GM21367 (cell line): ENCODE measurements around the gene TREM1.
"Not testable (repeated sequence)": the region's sequence is repeated elsewhere in the genome, so short reads cannot be mapped to it uniquely, and the experiment has no call there.

Experiments
- ATAC-seq: cut with Tn5 transposase; IDR thresholded peaks from one replicate; pipeline ENCODE4 v1.9.1; 2021; ENCODE audit not compliant: unreplicated experiment

Gene TREM1

DNA sequence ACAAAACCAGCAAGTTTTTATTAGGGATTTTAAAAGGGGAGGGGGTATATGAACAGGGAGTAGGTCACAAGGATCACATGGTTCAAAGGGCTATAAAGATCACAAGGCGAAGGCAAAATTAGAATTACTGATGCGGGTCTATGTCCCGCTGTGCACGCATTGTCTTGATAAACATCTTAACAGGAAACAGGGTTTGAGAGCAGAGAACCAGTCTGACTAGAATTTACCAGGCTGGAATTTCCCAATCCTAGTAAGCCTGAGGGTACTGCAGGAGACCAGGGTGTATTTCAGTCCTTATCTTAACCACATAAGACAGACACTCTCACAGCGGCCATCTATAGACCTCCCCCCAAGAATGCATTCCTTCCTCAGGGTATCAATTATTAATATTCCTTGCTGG lies 10.8 kb upstream of the TREM1 start:
- ATAC-seq, result not testable (repeated sequence)

DNA sequence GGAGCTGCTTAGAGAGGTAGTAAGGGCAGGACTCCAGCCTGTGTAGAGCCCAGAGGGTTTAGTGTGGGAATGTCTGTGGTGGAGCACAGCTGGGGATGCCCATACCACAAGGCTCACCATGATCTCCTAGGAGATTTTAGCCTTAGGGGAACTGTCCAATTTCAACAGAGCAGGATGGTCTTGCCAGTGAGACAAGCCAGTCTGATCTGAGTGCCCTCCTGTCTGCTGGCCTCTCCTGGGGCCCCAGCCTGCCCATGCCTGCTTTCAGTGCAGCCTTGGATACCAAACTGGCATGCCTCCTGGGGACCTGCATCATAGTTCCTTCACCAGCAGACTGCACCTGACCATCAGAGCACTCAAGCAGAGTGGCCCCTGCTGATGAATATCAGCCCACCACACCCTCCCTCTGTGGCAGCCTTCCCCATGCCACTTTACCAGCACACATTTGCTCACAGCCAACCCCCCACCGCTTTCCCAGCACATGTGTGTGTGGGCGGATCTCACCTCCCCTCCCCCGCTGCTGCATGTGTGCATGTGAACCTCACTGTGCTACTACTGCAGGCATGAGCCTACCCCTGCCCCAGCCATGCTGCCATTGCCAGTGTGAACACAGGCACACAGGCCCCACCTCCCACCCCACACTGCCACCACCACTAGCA lies 7.9 kb upstream of the TREM1 start:
- no peak for ATAC-seq

DNA sequence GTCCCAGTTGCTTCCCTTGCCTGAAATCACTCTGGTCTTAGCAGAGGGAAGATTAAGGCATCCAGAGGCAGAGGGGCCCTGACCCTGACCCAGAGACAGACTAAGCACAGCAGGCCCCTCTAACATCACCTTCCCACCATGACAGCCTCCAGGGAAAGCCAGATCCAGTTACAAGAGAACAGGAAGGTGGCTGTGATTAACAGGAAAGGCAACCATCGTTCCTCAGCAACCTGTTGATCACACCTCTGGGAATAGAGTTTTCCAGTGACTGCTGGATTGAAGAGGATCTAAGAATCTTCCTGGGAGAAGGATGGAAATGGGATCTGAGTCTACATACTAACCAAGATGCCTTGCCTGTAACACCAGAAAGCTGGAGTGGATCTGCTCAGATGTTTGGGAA lies 5.2 kb upstream of the TREM1 start:
- ATAC-seq, result no peak

DNA sequence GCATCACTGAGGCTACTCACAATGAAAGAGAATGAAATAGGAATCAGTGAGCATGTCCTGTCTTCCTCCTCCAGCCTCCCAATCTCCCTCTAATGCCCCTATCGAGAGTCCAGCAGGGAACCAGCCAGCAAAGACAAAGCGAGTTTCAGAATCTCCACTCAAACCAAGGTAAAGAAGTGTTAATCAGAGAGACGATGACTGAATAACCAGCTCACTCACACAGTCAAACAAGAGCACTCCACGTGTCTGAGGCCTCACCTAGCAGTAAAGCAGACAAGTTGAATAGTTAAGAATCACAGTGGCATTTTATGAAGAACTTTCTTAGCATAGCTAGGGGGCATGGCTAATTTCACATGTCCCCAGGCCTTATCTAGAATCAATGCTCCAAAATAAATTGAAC lies 3.3 kb upstream of the TREM1 start:
- ATAC-seq, result no peak

DNA sequence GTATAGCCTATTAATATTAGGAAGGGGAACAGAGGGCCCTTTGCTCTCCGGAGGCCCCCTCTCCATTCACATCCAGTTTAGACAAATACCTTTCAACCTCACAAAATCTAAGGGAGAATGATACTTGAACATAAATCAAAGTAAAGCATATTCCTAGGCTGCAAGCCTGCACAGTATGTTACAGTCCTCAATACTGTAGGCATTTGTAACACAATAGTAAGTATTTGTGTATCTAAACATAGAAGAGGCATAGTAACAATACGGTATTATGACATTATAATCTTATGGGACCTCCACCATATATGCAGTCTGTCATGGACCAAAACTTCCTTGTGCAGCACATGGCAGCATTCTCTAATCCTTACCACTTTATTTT lies 2.3 kb upstream of the TREM1 start:
- ATAC-seq, result no peak

DNA sequence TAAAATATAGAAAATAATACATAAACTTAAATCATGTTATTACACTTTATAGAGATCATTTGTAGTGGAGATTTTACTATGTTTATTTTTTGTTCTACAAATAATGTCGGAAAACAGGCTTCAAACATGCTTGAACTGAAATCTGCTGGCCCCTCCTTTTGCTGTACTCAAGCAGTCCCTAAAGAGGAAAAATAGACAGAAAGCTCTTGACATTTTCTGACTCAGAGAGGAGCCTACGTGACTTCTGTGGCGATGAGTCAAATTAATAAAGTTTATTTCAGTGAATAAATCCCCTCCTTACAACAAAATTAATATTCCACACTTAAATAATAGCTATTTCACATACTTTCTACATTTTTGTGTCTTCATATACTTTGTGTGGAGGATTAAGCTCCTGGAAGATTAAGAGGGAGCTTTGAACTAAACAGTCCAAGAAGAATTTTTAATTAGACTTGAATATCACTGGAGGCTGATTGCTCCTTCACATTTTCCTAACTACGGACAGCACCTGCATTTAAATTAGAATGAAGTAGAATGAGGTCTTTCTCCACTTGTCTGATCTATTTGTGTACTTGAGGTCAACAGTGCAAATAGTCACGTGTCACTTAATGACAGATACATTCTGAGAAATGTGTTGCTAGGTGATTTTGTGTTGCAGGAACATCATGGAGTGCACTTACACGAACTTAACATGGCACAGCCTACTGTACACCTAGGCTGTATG lies 1.7 kb upstream of the TREM1 start:
- no peak for ATAC-seq

DNA sequence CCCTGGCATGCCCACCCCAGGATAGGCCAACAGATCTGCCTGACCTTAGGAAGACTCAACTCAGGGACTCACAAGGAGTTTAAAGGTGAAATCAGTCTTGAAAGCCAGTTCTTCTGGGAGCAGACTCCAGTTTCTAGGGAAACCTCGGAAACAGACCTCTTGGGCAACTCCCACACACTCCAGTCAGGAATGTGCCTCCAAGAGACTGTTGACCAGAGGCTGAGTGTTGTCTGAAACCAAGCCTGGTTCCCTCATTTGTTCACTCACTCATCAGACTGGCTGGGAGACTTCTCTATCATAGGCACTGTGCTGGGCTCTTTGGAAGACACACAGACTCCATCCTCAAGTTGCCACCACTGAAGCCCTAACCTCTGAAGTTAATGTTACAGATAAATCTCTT lies 1.8 kb downstream of the TREM1 start:
- no peak for ATAC-seq

DNA sequence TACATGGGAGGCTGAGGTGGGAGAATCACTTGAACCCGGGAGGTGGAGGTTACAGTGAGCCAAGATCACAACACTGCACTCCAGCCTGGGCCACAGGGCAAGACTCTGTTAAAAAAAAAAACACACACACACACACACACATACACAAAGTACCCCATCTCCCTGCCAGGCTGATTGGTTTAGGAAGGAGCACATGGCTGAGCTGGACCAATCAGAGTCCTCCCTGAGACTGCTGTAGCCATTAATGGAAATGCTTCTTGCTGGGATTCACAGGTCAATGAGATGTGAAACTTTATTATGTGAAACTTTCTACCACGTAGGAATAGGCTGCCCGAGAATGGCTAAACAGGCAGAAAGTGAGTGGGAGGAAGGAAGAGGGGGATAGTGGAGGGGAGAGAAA lies 2.9 kb downstream of the TREM1 start:
- no peak for ATAC-seq

DNA sequence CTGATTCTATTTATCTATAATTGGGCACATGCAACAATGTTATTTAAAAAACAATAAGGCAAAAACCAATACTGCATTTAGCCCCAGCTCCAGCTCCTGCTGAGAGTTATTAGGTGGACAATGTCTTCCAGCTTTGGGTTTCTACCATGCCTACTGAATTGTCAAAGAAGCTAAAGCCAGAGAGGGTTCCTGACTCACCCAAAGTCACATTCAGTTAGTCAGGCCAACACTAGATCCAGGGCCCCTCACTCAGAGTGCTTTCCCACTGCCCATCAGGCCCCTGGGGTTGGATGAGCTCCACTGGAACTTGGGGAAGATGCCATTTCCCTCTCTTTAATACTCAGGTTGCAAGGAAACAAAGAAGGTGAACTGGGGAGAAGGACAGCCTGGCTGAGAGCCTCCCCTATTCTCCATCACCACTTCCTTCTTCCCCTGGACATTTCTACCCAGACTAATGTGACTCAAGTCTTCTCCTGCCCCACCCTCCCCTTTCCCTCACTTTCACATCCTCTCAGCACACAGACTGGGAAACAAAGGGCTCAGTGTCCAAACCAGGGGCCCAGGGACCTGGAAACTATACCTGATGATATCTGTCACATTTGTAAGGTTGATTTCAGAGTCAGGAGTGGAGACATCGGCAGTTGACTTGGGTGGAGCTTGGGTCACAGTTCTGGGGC lies 6.0 kb downstream of the TREM1 start:
- no peak for ATAC-seq

DNA sequence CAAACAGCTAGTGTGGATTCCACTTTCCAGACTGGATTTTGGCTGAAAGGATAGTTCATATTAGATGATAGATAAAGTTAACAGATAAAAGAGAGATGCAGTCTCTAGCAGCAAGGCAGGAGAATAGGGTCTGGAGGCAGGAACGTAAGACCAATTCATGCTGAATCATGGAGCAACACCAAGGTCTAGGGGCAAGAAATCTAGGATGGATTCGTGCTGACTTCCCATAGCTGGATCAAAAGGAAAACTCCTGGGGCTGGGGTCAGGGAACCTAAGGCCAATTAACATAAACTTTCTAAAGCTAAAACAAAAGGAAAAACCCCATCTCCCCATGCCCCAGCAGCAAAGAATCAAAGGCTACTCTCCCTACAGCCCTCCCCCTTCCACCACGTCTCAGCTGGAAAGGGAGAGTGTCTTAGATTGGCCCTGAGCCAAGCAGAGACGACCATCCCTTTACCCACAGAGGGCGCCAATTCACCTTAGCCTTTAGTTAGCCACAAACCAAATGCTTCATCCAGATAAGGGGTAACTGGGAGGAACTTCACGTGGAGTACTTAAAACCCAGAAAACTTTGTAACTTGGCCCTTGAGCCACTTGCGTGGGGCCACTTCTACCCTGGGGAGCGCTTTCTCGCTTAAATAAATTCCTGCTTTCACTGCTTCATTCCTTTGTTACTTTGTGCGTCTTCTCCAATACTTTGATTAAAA lies 7.6 kb downstream of the TREM1 start:
- no peak for ATAC-seq

DNA sequence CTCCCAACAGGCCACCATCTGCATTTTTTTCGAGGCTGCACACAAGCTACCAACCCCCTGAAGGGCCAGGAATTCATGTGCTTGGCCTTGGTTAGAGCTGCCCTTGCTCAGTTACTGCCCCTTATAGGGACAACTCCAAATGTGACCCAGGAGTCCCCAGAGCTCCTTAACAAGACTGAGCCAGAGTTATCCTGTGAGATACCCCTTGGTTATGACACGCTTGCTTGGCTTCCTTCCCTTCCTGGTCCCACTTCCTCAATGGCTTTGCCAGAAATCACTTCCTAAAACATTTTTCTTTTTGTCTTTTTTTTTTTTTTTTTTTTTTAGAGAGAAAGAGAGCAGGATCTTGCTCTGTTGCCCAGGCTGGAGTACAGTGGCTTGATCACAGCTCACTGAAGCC lies 8.9 kb downstream of the TREM1 start:
- ATAC-seq, result no peak

DNA sequence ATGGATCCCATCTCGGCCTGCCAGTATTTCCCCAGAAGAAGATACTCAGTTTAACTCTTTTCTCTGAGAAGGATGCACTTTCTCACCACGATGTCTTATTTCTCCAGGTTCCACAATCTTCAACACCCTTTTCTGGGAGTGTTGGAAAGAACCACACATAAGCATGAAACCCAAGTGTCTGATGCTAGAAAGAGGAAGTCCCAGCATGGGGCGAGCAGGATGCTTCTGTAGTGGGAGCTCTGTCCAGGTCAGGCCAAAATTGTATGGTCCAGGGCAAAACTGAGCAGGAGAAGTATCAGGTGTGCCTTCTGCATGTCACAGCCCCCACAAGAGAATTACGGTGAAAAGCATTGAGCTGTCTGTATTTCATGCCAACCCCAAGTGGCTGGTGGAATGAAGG lies 11.0 kb downstream of the TREM1 start:
- no peak for ATAC-seq

DNA sequence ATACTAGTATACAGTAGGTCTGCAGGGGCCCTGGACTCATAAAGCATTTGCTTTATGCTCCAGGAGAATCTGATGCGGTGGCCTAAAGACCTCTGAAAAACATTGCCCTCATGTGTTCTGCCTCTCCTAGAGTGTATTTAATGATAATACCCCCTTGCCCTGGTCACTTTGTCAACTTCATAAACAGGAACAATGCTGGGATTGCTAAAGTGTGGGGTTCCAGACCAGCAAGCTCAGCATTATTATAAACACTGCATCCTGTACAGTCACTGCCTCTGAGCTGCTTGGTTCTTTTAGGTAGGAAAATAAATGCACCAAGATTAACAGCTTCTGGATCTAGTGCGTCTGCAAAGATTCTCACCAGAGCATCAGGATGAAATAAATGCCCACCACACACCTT lies 12.2 kb downstream of the TREM1 start:
- ATAC-seq, result no peak

DNA sequence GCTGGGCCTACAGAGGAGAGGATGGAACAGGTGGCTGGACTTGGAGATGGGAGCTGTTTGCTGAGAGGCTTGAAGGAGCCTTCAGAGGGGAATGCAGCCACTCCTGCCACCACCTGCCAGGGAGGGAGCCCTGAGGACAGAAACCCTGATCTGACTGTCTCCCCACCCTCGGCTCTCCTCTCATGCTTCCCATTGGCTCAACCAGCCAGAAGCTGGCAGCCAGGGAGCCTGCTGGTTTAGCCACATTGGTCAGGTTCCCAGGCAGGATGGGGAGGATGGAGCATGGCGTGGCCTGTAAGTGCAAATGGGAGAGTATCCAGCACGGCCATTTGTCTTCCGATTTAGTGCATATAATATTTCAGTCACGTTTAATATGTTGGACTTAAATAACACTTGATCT lies 12.8 kb downstream of the TREM1 start:
- ATAC-seq, result no peak

DNA sequence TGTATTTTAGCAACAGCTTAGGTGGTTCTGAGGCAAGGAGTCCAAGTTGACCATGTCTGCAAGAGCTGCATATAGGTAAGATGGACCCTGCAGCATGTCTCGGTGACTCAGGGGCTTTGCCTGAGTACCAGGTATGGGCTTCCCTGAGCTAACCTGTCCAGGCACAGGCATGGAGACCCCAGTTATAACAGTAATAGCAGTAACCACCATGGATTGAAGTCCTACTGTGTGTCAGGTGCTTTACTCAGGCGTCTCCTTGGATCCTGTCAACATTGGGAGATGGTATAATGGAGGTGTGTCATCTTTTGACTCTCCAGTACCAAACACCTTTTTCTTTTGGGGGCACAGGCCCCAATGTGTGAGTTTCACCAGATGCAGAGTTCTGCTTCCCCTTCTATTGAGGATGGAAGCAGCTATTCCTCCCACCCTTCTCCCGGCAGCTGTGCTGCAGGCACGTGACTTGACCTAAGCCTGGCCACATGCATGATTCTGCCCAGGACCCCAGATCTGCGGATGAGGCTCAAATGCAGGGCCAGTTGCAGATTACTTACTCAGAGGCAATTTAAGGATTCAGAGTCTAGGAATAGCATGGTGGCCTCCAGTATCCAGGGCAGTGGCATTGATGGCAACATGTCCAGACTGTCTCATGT lies 13.8 kb downstream of the TREM1 start:
- ATAC-seq, result no peak

DNA sequence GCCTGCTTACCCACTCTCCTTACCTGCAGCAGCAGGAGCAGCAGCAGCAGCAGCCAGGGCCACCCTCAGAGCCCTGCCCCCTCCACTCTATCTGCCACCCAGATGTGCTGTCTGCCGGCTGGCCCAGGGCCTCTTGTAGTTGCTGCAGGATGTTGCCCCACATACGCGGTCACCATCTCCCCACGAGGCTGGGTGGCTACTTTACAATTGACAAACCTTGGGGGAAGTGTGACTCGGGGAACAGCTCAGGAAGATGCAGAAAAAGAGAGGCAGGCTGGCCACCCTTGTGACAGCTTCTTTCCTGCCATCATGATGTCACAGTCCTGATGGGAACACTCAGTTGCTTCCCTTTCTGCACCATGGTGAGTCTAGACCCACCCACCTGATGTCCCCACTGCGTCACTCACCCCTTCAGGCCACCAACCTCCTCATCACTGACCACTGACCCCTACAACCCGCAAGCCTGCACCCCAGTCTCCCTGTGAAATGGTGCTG lies 14.5 kb downstream of the TREM1 start:
- ATAC-seq, result no peak

DNA sequence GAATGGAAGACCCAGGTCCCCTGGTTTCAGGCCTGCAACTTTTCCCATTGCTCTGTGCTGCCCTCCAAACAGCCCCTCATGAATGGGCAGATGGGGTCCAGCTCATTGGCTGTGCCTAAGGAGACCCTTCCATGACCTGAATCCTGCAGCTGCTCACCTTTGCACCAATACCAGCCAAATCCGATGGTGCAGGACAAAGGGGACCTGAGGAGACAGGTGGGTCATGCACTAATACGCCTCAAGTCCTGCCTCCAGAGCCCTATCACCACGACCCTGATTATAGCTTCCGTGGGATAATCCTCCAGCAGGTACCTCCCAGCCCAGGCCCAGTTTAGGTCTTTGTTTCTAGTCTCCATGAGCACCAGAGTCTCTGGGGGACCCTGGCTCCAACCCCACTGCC lies 16.8 kb downstream of the TREM1 start:
- ATAC-seq, result no peak

DNA sequence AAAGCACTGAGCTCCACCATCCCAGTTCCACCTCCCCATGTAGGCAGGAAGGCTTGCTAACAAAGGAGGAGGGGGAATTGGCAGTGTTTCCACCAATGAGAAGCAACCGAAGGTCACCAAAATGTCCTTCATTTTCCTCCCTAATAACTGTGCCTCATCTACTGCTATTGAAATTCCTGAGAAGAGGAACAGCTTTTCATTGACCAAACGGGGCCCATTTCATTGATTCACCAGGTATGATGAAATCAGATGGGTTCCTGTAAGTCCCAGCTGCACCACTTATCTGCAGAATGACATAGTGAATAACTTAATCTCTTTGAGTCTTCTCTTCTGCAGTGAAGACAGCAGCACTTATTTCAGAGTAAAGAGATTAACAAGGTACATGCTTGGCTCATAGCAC lies 17.3 kb downstream of the TREM1 start:
- ATAC-seq, result no peak

DNA sequence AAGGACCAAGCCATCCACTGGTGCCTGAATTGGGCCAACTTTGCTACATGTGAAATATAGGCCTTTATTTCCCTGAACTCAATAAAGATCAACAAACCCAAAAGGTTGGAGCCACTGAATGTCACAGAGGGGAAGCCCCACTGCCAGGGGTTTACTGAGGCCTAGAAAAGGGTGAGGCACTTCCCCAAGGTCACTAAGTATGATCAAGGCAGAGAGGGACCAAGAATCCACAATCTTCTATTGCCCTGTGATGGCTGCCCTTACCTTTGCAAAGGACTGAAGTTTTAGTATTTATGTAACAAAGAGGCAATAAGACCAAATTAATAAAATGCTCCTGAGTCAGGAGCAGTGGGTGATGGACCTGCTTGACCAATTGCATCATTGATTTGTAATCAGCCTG lies 18.0 kb downstream of the TREM1 start:
- no peak for ATAC-seq

DNA sequence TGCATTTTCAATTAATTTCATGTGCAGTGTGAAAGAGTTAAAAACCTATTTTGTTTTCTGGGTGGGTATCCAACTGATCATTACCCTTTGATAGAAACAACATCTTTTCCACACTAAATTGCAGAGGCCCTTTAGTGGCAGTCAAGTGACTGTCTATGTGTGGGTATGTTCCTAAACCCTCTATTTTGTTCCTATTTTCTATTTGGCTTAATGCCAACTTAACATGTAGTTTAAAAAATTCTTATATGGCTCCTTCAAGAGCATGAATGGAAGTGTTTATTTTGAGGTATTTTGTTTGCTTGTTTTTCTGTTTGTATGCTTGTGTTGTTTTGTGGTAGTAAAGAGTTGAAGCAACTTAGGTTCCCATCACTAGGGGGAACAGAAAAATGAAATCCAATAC lies 19.9 kb downstream of the TREM1 start:
- ATAC-seq, result no peak

DNA sequence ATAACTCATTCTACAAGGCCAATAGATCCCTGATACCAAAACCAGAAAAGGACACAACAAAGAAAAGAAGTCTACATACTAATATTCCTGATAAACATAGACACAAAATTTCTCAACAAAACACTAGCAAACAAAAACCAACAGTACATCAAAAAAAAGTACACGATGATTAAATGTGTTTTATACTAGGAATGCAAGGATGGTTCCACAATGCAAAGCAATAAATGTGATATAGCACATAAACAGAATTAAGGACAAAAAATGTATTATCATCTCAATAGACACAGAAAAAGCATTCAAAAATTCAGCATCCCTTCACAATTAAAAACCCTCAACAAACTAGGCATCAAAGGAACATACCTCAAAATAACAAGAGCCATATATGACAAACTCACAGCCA lies 23.2 kb downstream of the TREM1 start:
- no peak for ATAC-seq
